WTC11 (cell line): ENCODE measurements around the gene SCEL. TPM values are rescaled to one million over a fixed set of nuclear protein-coding genes. Genes with fewer than 3 reads are reported as not detected.

Source experiments
- ATAC-seq: fragments of 200-7000 bp; cut with Tn5 transposase; 2 replicates; pipeline ENCODE4 v1.10.0; 2021; ENCODE audit warnings: mild to moderate bottlenecking, moderate library complexity
- CTCF ChIA-PET: fragments of 300-600 bp; sonication (Branson Sonifier 250); formaldehyde crosslinking; loops from one replicate; lab custom pipeline; 2021; ENCODE audit warnings: antibody characterized with exemption; lab: Charles Lee
- POLR2A ChIA-PET: fragments of 350-600 bp; sonication (Branson Sonifier 250); formaldehyde crosslinking; loops from one replicate; lab custom pipeline; 2021; ENCODE audit warnings: antibody characterized with exemption; lab: Charles Lee
- DNase-seq: peaks from one replicate; pipeline ENCODE4 v3.0.0; 2021; ENCODE audit warnings: low spot score
- H3K27ac Mint-ChIP-seq: 2 replicates; pipeline ENCODE4 v1.8.0; 2021; ENCODE audit warnings: mixed read lengths
- H3K27me3 Mint-ChIP-seq: 2 replicates; pipeline ENCODE4 v1.8.0; 2021; ENCODE audit warnings: low read depth, mild to moderate bottlenecking, moderate library complexity, mixed read lengths
- H3K36me3 Mint-ChIP-seq: 2 replicates; pipeline ENCODE4 v1.8.0; 2021; ENCODE audit warnings: mixed read lengths
- H3K4me1 Mint-ChIP-seq: 2 replicates; pipeline ENCODE4 v1.8.0; 2022; ENCODE audit warnings: mixed read lengths
- H3K4me3 Mint-ChIP-seq: 2 replicates; pipeline ENCODE4 v1.8.0; 2021; ENCODE audit warnings: mild to moderate bottlenecking, moderate library complexity, mixed read lengths
- H3K9me3 Mint-ChIP-seq: 2 replicates; pipeline ENCODE4 v1.8.0; 2021; ENCODE audit warnings: mixed read lengths
- CDX4 ChIP-seq: fragments of 250-450 bp; sonication (Bioruptor Pico); IDR thresholded peaks from 2 replicates; pipeline ENCODE4 v1.9.0; 2021; ENCODE audit warnings: moderate library complexity, mild to moderate bottlenecking, inconsistent platforms, borderline replicate concordance
- CREB1 ChIP-seq: sonication (generic); formaldehyde crosslinking; IDR thresholded peaks from 2 replicates; pipeline ENCODE4 v1.8.0; 2023; ENCODE audit warnings: mild to moderate bottlenecking, missing genetic modification reagents
- E2F5 ChIP-seq: sonication (generic); formaldehyde crosslinking; IDR thresholded peaks from 2 replicates; pipeline ENCODE4 v1.8.1; 2022; ENCODE audit warnings: mild to moderate bottlenecking, moderate library complexity, missing genetic modification reagents
- ELF4 ChIP-seq: sonication (generic); formaldehyde crosslinking; IDR thresholded peaks from 2 replicates; pipeline ENCODE4 v1.8.1; 2022; ENCODE audit warnings: low read depth, mild to moderate bottlenecking, moderate library complexity, missing genetic modification reagents
- MYBL2 ChIP-seq: sonication (generic); formaldehyde crosslinking; IDR thresholded peaks from 2 replicates; pipeline ENCODE4 v1.8.1; 2023; ENCODE audit warnings: mild to moderate bottlenecking, moderate library complexity, missing genetic modification reagents
- NR3C1 ChIP-seq: sonication (generic); formaldehyde crosslinking; conservative IDR thresholded peaks from 2 replicates; pipeline ENCODE4 v1.8.1; 2023; ENCODE audit warnings: low read depth, mild to moderate bottlenecking, missing genetic modification reagents
- PREB ChIP-seq: sonication (generic); formaldehyde crosslinking; IDR thresholded peaks from 2 replicates; pipeline ENCODE4 v1.8.1; 2022; ENCODE audit warnings: mild to moderate bottlenecking, missing genetic modification reagents, moderate library complexity, borderline replicate concordance
- PRRX2 ChIP-seq: fragments of 250-450 bp; sonication (Bioruptor Pico); IDR thresholded peaks from 2 replicates; pipeline ENCODE4 v1.8.0; 2021; ENCODE audit warnings: mild to moderate bottlenecking
- SMAD3 ChIP-seq: sonication (generic); formaldehyde crosslinking; IDR thresholded peaks from 2 replicates; pipeline ENCODE4 v1.8.0; 2022; ENCODE audit warnings: missing genetic modification reagents, mild to moderate bottlenecking, borderline replicate concordance
- SMAD4 ChIP-seq: sonication (generic); formaldehyde crosslinking; IDR thresholded peaks from 2 replicates; pipeline ENCODE4 v1.8.0; 2022; ENCODE audit warnings: mild to moderate bottlenecking, missing genetic modification reagents
- ZNF138 ChIP-seq: sonication (generic); formaldehyde crosslinking; conservative IDR thresholded peaks from 2 replicates; pipeline ENCODE4 v1.8.1; 2022; ENCODE audit warnings: mild to moderate bottlenecking, moderate library complexity, missing genetic modification reagents
- ZNF232 ChIP-seq: sonication (generic); formaldehyde crosslinking; IDR thresholded peaks from 2 replicates; pipeline ENCODE4 v1.8.0; 2022; ENCODE audit warnings: mild to moderate bottlenecking, missing genetic modification reagents
- ZNF281 ChIP-seq: sonication (generic); formaldehyde crosslinking; IDR thresholded peaks from 2 replicates; pipeline ENCODE4 v1.8.0; 2023; ENCODE audit warnings: mild to moderate bottlenecking, missing genetic modification reagents
- ZNF396 ChIP-seq: fragments of 250-450 bp; sonication (Bioruptor Pico); IDR thresholded peaks from 2 replicates; pipeline ENCODE4 v1.8.0; 2021; ENCODE audit warnings: mild to moderate bottlenecking, moderate library complexity, borderline replicate concordance
- ZNF512 ChIP-seq: sonication (generic); formaldehyde crosslinking; IDR thresholded peaks from 2 replicates; pipeline ENCODE4 v1.8.1; 2022; ENCODE audit warnings: missing genetic modification reagents, borderline replicate concordance
- ZNF532 ChIP-seq: fragments of 250-450 bp; sonication (Bioruptor Pico); IDR thresholded peaks from 2 replicates; pipeline ENCODE4 v1.9.0; 2021; ENCODE audit warnings: mild to moderate bottlenecking, borderline replicate concordance
- total RNA-seq: library from RNA; stranded (reverse); gene quantifications from 3 replicates; pipeline ENCODE4 v1.2.3, GENCODE V29; 2021
- TF ChIP-seq, protein P1 (sequence below): sonication (generic); formaldehyde crosslinking; IDR thresholded peaks from 2 replicates; pipeline ENCODE4 v1.8.0; 2023; ENCODE audit warnings: missing genetic modification reagents

SCEL gene
- total RNA-seq, 1 experiment from 2014 or later: not detected

GRCh38 chr13:77528834-77529500, 6.5 kb upstream of the SCEL start:
- DNase-seq: no peak
- TF ChIP-seq, protein P1, sequence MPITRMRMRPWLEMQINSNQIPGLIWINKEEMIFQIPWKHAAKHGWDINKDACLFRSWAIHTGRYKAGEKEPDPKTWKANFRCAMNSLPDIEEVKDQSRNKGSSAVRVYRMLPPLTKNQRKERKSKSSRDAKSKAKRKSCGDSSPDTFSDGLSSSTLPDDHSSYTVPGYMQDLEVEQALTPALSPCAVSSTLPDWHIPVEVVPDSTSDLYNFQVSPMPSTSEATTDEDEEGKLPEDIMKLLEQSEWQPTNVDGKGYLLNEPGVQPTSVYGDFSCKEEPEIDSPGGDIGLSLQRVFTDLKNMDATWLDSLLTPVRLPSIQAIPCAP (CRISPR knock-in tag): no peak
- no peak for TF ChIP-seq CDX4
- H3K27ac Mint-ChIP-seq: no peak overlapping the region
- ChIA-PET CTCF (no interaction called here), POLR2A (no interaction called here)
- no peaks in the 10 kb centered on the region for H3K36me3 Mint-ChIP-seq
- no peak overlapping the region for H3K4me3 Mint-ChIP-seq
- no peak for ATAC-seq
- no peaks in the 10 kb centered on the region for H3K27me3 Mint-ChIP-seq
- H3K4me1 Mint-ChIP-seq: no peaks in the 10 kb centered on the region
- no peaks in the 10 kb centered on the region for H3K9me3 Mint-ChIP-seq

GRCh38 chr13:77529501-77529840, 6.0 kb upstream of the SCEL start:
- DNase-seq (no peak), ATAC-seq (no peak)
- ChIA-PET CTCF (no interaction called here), POLR2A (no interaction called here)
- no peak overlapping the region for H3K4me3 Mint-ChIP-seq
- no peaks in the 10 kb centered on the region for H3K27me3 Mint-ChIP-seq
- no peaks in the 10 kb centered on the region for H3K4me1 Mint-ChIP-seq
- H3K9me3 Mint-ChIP-seq: no peaks in the 10 kb centered on the region
- no peak overlapping the region for H3K27ac Mint-ChIP-seq
- TF ChIP-seq CREB1 (CRISPR knock-in tag) (no peak), ZNF532 (CRISPR knock-in tag) (no peak), ELF4 (CRISPR knock-in tag) (no peak), SMAD4 (CRISPR knock-in tag) (no peak), ZNF396 (CRISPR knock-in tag) (no peak)
- H3K36me3 Mint-ChIP-seq: no peaks in the 10 kb centered on the region

DNA sequence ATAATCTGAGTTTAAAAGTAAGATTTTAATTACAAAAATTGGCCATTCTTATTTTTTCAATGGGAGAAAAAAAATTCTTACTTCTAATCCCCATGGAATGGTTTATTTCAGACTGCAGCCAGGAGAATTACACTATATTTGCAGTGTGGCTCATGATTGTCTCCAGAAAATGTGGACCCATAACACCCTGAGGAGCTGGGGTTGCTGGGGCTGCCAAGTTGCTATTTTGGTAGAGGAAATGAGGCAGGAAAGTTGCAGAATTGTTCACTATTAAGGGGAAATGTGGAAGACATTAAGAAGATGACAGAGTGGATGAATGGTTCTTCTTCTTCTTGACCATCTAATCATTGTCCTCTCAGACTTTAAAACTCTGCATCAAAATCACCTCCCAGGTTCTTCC, 4.6 kb upstream of the SCEL start:
- POLR2A ChIA-PET: no interaction called here
- no peak for TF ChIP-seq ZNF281 (CRISPR knock-in tag)
- no peak for TF ChIP-seq MYBL2 (CRISPR knock-in tag)
- TF ChIP-seq NR3C1 (CRISPR knock-in tag): no peak
- no peak for TF ChIP-seq ZNF512 (CRISPR knock-in tag)
- TF ChIP-seq ZNF138: no peak
- TF ChIP-seq E2F5 (CRISPR knock-in tag): no peak
- no peak for TF ChIP-seq SMAD3 (CRISPR knock-in tag)
- no peak for TF ChIP-seq PRRX2 (CRISPR knock-in tag)
- no peak for TF ChIP-seq CDX4
- no peak for TF ChIP-seq PREB (CRISPR knock-in tag)
- no peak for TF ChIP-seq ZNF232
- TF ChIP-seq, protein P1 (CRISPR knock-in tag): no peak
- TF ChIP-seq, all 79 proteins: peak for 0

More for the DNA sequence above, 4.6 kb upstream of the SCEL start:
- Mint-ChIP-seq H3K4me1 (no peaks in the 10 kb centered on the region), H3K36me3 (no peaks in the 10 kb centered on the region), H3K27ac (no peak overlapping the region), H3K27me3 (no peaks in the 10 kb centered on the region), H3K4me3 (no peak overlapping the region), H3K9me3 (no peaks in the 10 kb centered on the region)
- no peak for DNase-seq
- CTCF ChIA-PET: no interaction called here
- ATAC-seq: no peak
